A549 (cell line): ENCODE measurements around the gene PCDHGA6.

Source experiments
- CHD2 ChIP-seq: fragments of 150-350 bp; IDR thresholded peaks from 2 replicates; pipeline ENCODE4 v1.6.1; 2014; ENCODE audit warnings: low read length; ENCODE audit not compliant: partially characterized antibody
- CTCF ChIP-seq: fragments of >200 bp; sonication (Bioruptor Twin); formaldehyde crosslinking; IDR thresholded peaks from 3 replicates; pipeline ENCODE4 v1.5.1; 2016
- MAFK ChIP-seq: fragments of 450-650 bp; IDR thresholded peaks from 2 replicates; pipeline ENCODE4 v1.6.1; 2014; ENCODE audit not compliant: partially characterized antibody
- POLR2AphosphoS2 ChIP-seq: conservative IDR thresholded peaks from 2 replicates; pipeline ENCODE4 v1.6.1; 2012; ENCODE audit warnings: low read length, improper control_type of control experiment, inconsistent platforms

- TF ChIP-seq CHD2 (no peak), MAFK (no peak), POLR2AphosphoS2 (no peak), CTCF (no peak)
Observed at GRCh38 chr5:141388661-141389060, 15.0 kb downstream of the PCDHGA6 start.
